Measurements from ENCODE around the gene BCL2L12.

- TF ChIP-seq CTCF (IDR thresholded peaks at IDR 0.05; ENCODE audit: extremely low read depth in 1 of 2, insufficient read depth in 1 of 2, low read depth in 1 of 2, low read length in 2 of 2) (no peak), POLR2AphosphoS5 (IDR thresholded peaks at IDR 0.05; ENCODE audit: insufficient read depth, low read depth, low read length) (no peak), FOS (IDR thresholded peaks at IDR 0.05; ENCODE audit: borderline replicate concordance, insufficient read depth, low read length) (no peak), POLR2A (IDR thresholded peaks at IDR 0.05; ENCODE audit: low read depth, low read length) (no peak)
Measured at GRCh38 chr19:49651820-49652550, 13.7 kb upstream of the BCL2L12 start.

All from endothelial cell of umbilical vein (primary cell).